ENCODE results near the gene ASCL5.

Gene ASCL5

GRCh38 chr1:201134405-201134804 is 7.4 kb upstream of the ASCL5 start:
- no peak for DNase-seq

GRCh38 chr1:201131398-201131797 is 4.4 kb upstream of the ASCL5 start:
- no peak for DNase-seq

- no peak for DNase-seq
Observed at GRCh38 chr1:201128962-201129361, 2.0 kb upstream of the ASCL5 start.

- DNase-seq = no peak
Observed at GRCh38 chr1:201128476-201128875, 1.5 kb upstream of the ASCL5 start.

- DNase-seq = no peak
Observed at GRCh38 chr1:201127755-201128455, 921 bp upstream of the ASCL5 start.

- no peak for DNase-seq
Observed at GRCh38 chr1:201126463-201126831, 537 bp downstream of the ASCL5 start.

- DNase-seq = no peak
Observed at GRCh38 chr1:201125800-201126199, 1.2 kb downstream of the ASCL5 start.

- DNase-seq = no peak
Observed at GRCh38 chr1:201125019-201125418, 2.0 kb downstream of the ASCL5 start.

GRCh38 chr1:201123866-201124265 is 3.1 kb downstream of the ASCL5 start:
- DNase-seq = no peak

- no peak for DNase-seq
Observed at GRCh38 chr1:201122321-201122957, 4.5 kb downstream of the ASCL5 start.

GRCh38 chr1:201119206-201120197 is 7.5 kb downstream of the ASCL5 start:
- no peak for DNase-seq

GRCh38 chr1:201116091-201116490 is 10.9 kb downstream of the ASCL5 start:
- no peak for DNase-seq

GRCh38 chr1:201115390-201115937 is 11.5 kb downstream of the ASCL5 start:
- DNase-seq = no peak

GRCh38 chr1:201114245-201115131 is 12.5 kb downstream of the ASCL5 start:
- peak; percentile 95 for DNase-seq

GRCh38 chr1:201113451-201114244 is 13.3 kb downstream of the ASCL5 start:
- DNase-seq = no peak

- DNase-seq = no peak
Observed at GRCh38 chr1:201112926-201113325, 14.1 kb downstream of the ASCL5 start.

GRCh38 chr1:201112173-201112731 is 14.7 kb downstream of the ASCL5 start, which contains the start of gene CACNA1S:
Gene CACNA1S (minus strand): TSS chr1:201112426. CDS start chr1:201112339, 87 bp downstream.
- DNase-seq = no peak

- DNase-seq = no peak
Observed at GRCh38 chr1:201111672-201112071, 15.3 kb downstream of the ASCL5 start.

- no peak for DNase-seq
Observed at GRCh38 chr1:201111156-201111555, 15.8 kb downstream of the ASCL5 start.

- DNase-seq = no peak
Observed at GRCh38 chr1:201110616-201111015, 16.4 kb downstream of the ASCL5 start.

- DNase-seq = no peak
Observed at GRCh38 chr1:201110138-201110537, 16.8 kb downstream of the ASCL5 start.
